DOHH2 (cell line): Measurements from ENCODE around the gene SORT1.

Experiments used
- H3F3A ChIP-seq: fragments of 200-600 bp; sonication (generic), shearing (Covaris generic); 2 replicates; pipeline ENCODE4 v1.6.0; 2016; ENCODE audit warnings: antibody characterized with exemption, mild to moderate bottlenecking; ENCODE audit not compliant: control insufficient read depth, insufficient read depth
- H3K27ac ChIP-seq: fragments of 200-600 bp; sonication (generic); 2 replicates; pipeline ENCODE4 v1.5.1; 2014; ENCODE audit warnings: low read depth, mild to moderate bottlenecking, low read length, moderate library complexity
- H3K27me3 ChIP-seq: fragments of 200-600 bp; sonication (generic); 2 replicates; pipeline ENCODE4 v1.6.1; 2014; ENCODE audit warnings: mild to moderate bottlenecking, low read length, mixed read lengths; ENCODE audit not compliant: control insufficient read depth
- H3K36me3 ChIP-seq: fragments of 200-600 bp; sonication (generic); 2 replicates; pipeline ENCODE4 v1.6.1; 2014; ENCODE audit warnings: mild to moderate bottlenecking, low read length, moderate library complexity, mixed read lengths; ENCODE audit not compliant: control insufficient read depth
- H3K4me1 ChIP-seq: fragments of 200-600 bp; sonication (generic); 2 replicates; pipeline ENCODE4 v1.6.1; 2014; ENCODE audit warnings: mild to moderate bottlenecking, low read length, mixed read lengths; ENCODE audit not compliant: control insufficient read depth
- H3K4me2 ChIP-seq: fragments of 200-600 bp; sonication (generic); 2 replicates; pipeline ENCODE4 v1.6.0; 2014; ENCODE audit warnings: mild to moderate bottlenecking, low read length, moderate library complexity
- H3K4me3 ChIP-seq: fragments of 200-600 bp; sonication (generic); 2 replicates; pipeline ENCODE4 v1.5.1; 2014; ENCODE audit warnings: mild to moderate bottlenecking, low read length, mixed read lengths
- H3K79me2 ChIP-seq: fragments of 200-600 bp; sonication (generic); 2 replicates; pipeline ENCODE4 v1.6.1; 2014; ENCODE audit warnings: mild to moderate bottlenecking, low read length, mixed read lengths; ENCODE audit not compliant: control insufficient read depth
- H3K9me2 ChIP-seq: fragments of 200-600 bp; sonication (generic); replicated peaks from 2 replicates; pipeline ENCODE4 v1.6.1; 2014; ENCODE audit warnings: mild to moderate bottlenecking, low read length, mixed read lengths; ENCODE audit not compliant: control insufficient read depth
- H3K9me3 ChIP-seq: fragments of 200-600 bp; sonication (generic); 2 replicates; pipeline ENCODE4 v1.6.1; 2014; ENCODE audit warnings: antibody characterized with exemption, low read length, mixed read lengths; ENCODE audit not compliant: control insufficient read depth, insufficient read depth
- H4K20me1 ChIP-seq: fragments of 200-600 bp; sonication (generic); 2 replicates; pipeline ENCODE4 v1.6.0; 2014; ENCODE audit warnings: low read depth, mild to moderate bottlenecking, antibody characterized with exemption, low read length, moderate library complexity; ENCODE audit not compliant: control insufficient read depth, insufficient read depth
- EZH2phosphoT487 ChIP-seq: fragments of 200-600 bp; sonication (generic); IDR thresholded peaks from 2 replicates; pipeline ENCODE4 v1.6.1; 2017; ENCODE audit warnings: borderline replicate concordance, mild to moderate bottlenecking, antibody characterized with exemption, low read length, moderate library complexity, mixed read lengths
- TF ChIP-seq, protein P1 (sequence below): fragments of 200-600 bp; sonication (generic); IDR thresholded peaks from one replicate; pipeline ENCODE4 v1.5.1; 2014; ENCODE audit warnings: antibody characterized with exemption, mild to moderate bottlenecking, low read depth, low read length; ENCODE audit not compliant: poor library complexity, severe bottlenecking

The SORT1 gene

DNA sequence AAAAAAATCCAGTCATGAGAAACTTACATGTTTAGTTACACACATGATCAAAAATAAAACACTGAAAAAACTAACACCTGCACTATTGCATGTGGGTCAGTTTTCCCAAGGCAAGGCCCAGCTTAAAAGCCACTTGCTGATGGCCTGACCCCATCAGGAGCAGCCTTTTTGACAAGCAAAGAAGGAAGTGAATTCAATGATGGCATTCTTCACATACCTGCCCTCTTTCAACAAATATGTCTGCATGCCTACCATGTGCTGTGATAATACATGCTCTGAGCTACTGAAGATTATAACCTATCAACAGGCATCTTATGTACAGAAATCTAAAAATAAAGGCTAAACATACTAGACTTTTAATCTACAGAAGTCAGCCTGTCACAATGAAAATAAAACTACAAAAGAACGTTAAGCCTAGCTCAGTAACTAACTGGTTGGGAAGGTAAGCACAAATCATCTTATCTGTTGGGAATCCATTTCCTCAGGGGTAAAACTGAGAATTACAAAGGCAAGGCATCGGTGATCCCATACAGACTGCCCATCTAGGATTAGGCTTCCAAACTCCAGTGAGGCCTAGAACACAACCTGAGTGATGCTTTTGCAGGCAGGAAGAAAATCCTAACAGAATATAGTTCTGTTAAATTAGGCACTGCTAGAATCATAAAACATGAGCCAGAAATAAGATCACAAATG lies 14.5 kb downstream of the SORT1 start:
- Histone ChIP-seq H3K36me3 (no peaks in the 10 kb centered on the region), H3K79me2 (peaks cover 12% of the 10 kb centered on the region), H3K27ac (no peak overlapping the region), H3K9me3 (no peaks in the 10 kb centered on the region), H3K4me3 (no peak overlapping the region), H3K9me2 (no peaks in the 10 kb centered on the region), H3F3A (no peaks in the 10 kb centered on the region; the same call in 1 of the 2 replicates), H3K4me1 (peaks cover 6% of the 10 kb centered on the region), H3K27me3 (no peaks in the 10 kb centered on the region), H3K4me2 (no peak overlapping the region), H4K20me1 (no peaks in the 10 kb centered on the region)
- TF ChIP-seq EZH2phosphoT487: no peak
- TF ChIP-seq, protein P1, sequence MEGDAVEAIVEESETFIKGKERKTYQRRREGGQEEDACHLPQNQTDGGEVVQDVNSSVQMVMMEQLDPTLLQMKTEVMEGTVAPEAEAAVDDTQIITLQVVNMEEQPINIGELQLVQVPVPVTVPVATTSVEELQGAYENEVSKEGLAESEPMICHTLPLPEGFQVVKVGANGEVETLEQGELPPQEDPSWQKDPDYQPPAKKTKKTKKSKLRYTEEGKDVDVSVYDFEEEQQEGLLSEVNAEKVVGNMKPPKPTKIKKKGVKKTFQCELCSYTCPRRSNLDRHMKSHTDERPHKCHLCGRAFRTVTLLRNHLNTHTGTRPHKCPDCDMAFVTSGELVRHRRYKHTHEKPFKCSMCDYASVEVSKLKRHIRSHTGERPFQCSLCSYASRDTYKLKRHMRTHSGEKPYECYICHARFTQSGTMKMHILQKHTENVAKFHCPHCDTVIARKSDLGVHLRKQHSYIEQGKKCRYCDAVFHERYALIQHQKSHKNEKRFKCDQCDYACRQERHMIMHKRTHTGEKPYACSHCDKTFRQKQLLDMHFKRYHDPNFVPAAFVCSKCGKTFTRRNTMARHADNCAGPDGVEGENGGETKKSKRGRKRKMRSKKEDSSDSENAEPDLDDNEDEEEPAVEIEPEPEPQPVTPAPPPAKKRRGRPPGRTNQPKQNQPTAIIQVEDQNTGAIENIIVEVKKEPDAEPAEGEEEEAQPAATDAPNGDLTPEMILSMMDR: no peak

DNA sequence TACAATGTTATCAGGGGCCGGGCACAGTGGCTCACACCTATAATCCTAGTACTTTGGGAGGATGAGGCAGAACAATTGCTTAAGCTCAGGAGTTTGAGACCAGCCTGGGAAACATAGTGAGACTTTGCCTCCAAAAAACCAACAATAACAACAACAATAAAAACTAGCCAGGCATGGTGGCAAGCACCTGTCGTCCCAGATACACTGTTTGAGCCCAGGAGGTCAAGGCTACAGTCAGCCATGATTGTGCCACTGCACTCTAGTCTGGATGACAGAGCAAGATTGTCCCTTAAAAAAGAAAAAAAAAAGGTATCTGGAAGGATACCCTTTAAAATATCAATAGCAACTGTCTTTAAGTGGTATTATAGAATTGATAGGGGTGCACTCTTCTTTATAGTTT lies 16.1 kb downstream of the SORT1 start:
- H3K4me3 ChIP-seq: no peak overlapping the region
- TF ChIP-seq EZH2phosphoT487: no peak
- TF ChIP-seq, protein P1: no peak
- no peaks in the 10 kb centered on the region for H3K9me2 ChIP-seq
- H3K4me2 ChIP-seq: no peak overlapping the region
- peaks cover 6% of the 10 kb centered on the region for H3K4me1 ChIP-seq
- no peaks in the 10 kb centered on the region for H4K20me1 ChIP-seq
- no peaks in the 10 kb centered on the region for H3K36me3 ChIP-seq
- peaks cover 9% of the 10 kb centered on the region; the same call in 1 of the 2 replicates for H3K79me2 ChIP-seq
- H3K27me3 ChIP-seq: no peaks in the 10 kb centered on the region
- H3K27ac ChIP-seq: no peak overlapping the region
- H3K9me3 ChIP-seq: no peaks in the 10 kb centered on the region
- no peaks in the 10 kb centered on the region; the same call in none of the 2 replicates for H3F3A ChIP-seq

DNA sequence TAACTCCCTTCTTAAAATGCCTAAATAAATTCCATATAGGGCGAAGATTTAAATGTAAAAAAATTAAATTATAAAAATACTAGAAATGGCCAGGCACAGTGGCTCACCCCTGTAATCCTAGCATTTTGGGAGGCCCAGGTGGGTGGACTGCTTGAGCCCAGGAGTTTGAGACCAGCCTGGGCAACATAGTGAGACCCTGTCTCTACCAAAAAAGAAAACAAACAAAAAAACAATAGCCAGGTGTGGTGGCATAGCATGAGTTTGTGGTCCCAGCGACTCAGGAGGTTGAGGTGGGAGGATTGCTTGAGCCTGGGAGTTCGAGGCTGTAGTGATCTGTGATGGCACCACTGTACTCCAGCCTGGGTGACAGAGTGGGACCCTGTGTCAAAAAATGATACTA lies 17.8 kb downstream of the SORT1 start:
- Histone ChIP-seq H3K79me2 (peaks cover 6% of the 10 kb centered on the region), H3K9me2 (no peaks in the 10 kb centered on the region), H4K20me1 (no peaks in the 10 kb centered on the region), H3K4me2 (no peak overlapping the region), H3K4me3 (no peak overlapping the region), H3F3A (no peaks in the 10 kb centered on the region; the same call in 1 of the 2 replicates), H3K36me3 (no peaks in the 10 kb centered on the region), H3K27ac (no peak overlapping the region), H3K27me3 (no peaks in the 10 kb centered on the region), H3K4me1 (no peaks in the 10 kb centered on the region; the same call in 1 of the 2 replicates), H3K9me3 (no peaks in the 10 kb centered on the region)
- TF ChIP-seq, protein P1: no peak
- TF ChIP-seq EZH2phosphoT487: no peak
